Erythroblast (primary cell): Measurements from ENCODE around the gene KRT8.

ENCODE experiments used
- DNase-seq, 2 experiments: peaks; one replicate each; lab custom pipeline; 2025; lab: John Stamatoyannopoulos, UW
- GATA1 ChIP-seq: IDR thresholded peaks from 2 replicates; pipeline ENCODE4 v1.6.1; 2011; ENCODE audit warnings: low read depth, mild to moderate bottlenecking, control low read depth, low read length, moderate library complexity
- POLR2A ChIP-seq: IDR thresholded peaks from 2 replicates; pipeline ENCODE4 v1.6.1; 2011; ENCODE audit warnings: mild to moderate bottlenecking, low read length

The KRT8 gene

DNA sequence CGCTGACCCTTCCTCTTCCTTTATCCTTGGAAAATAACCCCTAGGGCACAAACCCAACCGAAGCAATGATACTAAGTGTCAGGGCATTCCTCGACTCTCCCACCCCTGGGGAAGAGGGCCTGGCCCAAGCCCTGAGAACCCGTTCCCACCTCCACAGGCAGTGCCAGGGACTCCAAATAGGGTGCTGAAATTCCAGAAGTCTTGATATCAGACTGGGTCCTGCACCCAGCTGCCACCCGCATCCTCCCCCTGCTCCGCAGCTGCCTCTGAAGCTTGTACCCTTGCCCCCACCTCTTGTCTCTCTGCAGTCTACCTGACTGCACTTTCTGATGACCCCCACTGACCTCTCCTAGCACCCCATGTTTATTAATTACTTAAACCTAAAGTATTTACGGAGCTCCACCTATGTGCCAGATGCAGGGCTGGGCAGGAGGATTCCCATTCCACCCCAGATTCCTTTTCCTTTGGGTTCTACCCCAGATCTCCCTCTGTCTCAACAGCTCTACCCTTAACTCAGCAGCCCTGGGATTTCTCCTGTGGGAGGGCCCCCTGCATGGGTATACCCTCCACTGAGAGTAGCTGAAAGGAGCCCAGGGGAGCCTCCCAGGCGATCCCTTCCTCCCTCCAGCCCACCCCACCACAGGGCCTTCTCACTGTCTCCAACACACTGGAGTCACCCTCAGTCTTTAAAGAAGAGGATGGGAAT, 40.0 kb upstream of the KRT8 start:
- TF ChIP-seq POLR2A, result no peak
- no peak for TF ChIP-seq GATA1
- DNase-seq, result no peak

DNA sequence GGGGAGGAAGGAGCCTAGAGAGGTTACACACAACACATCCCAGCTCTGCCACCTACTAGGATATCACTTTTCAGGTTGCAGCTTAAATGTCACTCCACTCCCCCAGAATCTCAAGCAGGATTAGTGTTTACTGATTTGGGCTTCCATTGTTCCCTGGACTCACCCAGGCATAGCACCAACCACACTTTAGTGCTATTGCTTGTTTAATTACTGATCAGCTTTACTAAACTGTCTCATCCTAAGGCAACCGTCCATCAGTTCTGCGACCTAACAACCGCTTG, 38.0 kb upstream of the KRT8 start:
- no peak for TF ChIP-seq GATA1
- no peak for TF ChIP-seq POLR2A
- no peak for DNase-seq

DNA sequence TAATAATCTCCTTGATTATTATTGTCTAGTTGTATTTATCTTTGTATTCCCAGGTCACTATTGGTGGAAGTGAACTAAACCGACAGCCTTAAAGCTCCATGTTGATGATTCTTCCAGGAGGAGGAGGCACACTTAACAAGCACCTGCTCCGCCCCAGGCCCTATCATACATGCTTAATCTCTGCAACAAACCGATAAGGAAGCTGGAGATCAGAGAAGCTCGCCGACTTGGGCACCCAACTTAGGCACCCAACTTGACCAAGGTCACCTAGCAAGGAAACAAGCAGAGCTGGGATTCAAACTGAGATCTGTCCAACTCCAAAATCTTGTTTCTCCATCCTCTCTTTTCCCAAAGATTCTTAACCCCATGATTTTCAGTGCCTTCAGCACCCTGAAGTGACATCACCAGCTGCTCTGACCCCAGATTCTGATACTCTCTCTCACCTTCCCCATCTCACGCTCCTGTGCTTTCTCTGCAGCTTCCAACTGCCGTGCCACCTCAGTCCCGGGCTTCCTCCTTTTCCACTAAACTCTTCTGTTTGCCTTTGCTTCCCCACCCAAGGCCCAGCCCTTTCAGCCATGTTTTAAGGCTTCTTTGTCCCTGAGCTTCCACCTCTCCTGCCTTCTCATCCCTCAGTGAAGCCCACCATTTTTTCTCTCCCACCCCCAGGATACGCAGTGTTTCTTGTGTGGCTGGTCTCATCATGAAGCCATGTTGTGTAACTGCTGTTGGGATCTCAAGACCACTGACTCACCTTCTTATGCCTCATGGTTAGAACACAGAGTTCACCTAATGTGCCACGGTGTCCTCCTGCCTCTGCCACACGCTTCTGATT, 37.4 kb upstream of the KRT8 start:
- DNase-seq, result no peak
- TF ChIP-seq GATA1 (no peak), POLR2A (no peak)

DNA sequence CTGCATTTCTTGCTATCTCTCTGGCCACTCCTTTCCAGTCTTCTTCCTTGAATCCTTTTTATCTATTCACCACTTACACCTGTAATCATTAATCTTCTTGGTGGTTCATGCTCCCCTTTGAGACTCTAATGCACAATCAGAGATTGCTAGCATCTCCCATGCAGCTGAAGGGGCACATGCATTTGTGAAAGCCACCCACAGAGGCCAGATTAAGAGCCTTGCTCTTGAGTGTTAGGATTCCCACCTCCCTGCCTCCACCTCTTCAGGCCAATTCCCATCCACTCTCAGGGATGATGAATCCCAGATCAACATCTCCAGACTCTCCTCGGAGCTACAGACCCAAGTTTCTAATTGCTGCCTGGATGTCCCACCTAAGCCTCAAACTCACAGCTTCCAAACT, 24.7 kb upstream of the KRT8 start:
- TF ChIP-seq GATA1 (no peak), POLR2A (no peak)
- DNase-seq, result no peak

DNA sequence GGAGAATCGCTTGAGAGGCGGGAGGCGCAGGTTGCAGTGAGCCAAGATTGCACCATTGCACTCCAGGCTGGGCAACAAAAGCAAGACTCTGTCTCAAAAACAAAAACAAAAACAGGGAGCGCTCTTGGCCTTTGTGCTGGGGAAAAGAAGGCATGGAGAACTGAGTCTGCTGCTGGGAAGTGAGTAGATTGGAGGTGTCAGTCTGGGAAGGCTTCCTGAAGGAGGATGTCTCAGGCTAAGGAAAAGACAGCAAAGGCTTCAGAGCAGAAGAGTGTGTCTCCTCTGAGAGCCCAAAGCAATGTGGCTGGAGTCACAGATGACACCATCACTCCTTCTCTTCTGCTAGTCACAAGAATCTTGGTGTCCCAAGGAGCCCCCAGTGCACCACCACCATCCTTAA, 23.1 kb upstream of the KRT8 start:
- no peak for DNase-seq
- TF ChIP-seq POLR2A, result no peak
- TF ChIP-seq GATA1, result no peak

DNA sequence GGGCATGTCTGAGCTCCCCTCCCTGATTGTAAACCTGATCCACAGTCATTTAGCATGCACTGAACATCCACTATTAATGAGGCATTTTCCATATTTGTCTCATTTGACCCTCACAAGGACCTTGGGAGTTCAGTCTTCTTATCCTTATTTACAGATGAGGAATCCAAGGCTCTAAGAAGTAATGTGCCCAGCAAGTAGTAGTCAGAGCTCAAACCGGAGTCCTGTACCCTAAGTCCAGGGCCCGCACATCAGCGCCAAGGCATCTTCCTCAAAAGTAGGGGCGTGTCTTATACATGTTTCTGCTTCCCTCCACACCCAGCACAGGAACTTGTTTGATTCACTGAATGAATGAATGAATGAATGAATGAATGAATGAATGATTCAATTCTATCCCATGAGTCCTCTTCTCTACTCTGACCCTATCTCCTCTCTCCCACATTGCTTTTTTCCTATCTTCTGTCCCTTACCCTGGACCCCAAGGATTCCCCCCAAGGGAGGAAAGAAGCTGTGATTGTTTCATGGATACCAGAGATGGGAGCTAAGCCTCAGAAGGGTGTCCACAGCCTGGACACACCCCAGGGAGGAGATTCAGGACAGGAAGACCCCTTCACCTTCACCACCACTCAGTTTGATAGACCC, 21.8 kb upstream of the KRT8 start:
- TF ChIP-seq GATA1 (no peak), POLR2A (no peak)
- DNase-seq, result no peak

DNA sequence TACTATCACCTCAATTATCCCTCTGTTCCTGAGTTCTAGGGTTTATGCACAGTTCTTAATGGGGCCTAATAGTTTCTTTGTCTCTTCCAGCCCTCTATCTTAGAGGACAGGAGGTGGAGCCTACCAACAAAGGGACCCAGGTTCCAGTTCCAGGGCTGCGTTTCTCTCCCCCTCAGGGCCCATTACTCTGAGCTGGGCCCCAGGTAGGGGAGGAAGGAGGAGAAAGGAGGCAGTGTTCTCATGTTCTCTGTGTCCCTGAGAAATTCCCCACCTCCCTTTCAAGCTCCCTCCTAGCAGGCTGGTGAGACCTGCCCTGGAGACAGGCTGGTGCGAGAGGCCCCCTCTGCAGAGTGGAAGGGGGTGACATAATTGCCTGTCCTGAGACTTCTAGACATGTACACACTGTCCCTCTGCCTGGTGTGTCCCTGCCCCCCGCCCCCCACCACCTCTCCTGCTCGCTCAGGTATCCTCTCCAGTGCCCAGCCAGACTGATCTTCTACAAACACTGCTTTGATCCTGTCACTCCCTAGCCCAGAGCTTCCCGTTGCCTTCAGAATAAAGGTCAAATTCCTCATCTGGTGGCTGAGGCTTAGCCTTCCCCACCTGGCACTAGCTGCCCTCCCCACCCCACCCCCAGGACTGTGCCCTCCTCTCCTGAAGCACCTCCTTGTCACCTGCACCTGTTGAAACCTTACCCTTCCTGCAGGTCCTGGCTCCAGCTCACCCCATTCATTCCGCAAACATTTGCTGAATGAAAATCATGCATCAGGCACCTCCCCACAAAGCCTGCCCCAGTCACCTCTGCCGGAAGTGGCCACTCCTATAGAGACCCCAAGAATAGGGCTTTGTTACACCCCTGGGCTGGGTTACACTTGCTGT, 21.1 kb upstream of the KRT8 start:
- no peak for DNase-seq
- TF ChIP-seq GATA1 (no peak), POLR2A (no peak)

DNA sequence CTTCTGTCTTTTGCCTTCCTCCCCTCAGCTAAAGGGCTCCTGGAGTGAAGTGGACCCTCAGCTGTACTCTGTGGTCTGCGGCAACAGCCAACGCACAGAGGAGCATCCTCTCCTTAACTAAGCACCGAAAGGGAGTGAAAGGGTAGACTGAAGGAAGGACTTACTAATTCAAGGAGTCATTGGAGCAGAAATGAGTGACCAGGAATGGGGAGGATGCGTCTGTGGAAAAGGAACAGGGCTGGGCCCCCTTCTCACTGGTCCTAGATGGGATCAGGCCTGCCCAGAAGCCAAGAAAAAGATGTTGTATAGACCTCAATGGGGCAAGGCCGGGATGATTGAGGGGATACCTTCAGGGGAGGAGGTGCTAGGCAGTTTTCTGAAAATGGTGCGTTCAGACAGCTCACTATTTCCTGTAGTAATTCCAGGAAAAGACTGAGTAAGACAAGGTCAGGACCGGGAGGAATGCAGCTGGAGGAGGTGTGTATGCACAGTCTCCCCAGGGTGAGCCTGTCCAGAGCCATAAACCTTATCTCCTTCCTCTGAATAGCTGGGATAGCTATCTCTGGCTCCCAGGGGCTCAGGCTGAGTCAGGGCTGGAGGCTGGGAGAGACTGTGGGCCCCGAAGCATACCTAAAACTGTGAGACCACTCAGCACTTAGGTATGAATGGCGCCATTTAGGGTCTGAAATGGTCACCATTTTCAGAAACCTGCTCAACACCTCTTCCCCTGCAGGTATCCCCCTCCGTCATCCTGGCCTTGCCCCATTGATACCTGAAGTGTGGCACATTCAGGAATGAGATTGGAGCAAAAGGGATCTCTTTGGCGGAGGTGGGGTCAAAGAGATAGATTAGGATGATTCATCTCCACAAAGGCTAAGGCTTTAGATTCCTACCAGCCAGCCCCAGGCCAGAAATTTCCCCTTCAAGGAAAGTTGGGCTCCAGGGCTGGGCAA, 20.2 kb upstream of the KRT8 start:
- no peak for DNase-seq
- TF ChIP-seq POLR2A (no peak), GATA1 (no peak)

DNA sequence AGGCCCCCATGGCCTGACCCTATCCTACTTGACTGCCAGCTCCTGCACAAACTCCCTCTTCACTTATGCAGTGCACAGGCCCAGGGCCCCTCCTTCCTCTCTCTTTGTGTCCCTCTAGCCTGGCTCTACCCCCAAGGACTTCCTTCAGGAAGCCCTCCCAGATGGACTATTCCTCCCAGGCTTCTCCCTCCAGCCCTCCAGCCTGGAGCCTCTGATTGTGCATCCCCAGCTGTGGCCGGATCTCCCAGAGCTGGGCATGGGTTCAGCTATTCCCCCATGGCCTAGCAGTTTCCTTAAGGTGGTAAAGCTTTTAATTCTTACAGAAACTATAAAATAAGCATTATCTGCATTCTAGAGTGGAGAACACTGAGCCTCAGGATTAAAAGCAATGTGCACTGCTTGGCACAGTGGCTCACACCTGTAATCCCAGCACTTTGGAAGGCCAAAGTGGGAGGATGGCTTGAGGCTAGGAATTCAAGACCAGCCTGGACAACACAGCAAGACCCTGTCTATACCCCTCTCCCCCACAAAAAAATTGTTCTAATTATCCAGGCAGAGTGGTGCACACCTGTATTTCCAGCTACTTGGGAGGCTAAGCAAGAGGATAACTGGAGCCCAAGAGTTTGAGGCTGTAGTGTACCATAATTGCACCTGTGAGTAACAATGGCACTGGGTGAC, 16.8 kb upstream of the KRT8 start:
- no peak for TF ChIP-seq POLR2A
- TF ChIP-seq GATA1, result no peak
- DNase-seq, result no peak

DNA sequence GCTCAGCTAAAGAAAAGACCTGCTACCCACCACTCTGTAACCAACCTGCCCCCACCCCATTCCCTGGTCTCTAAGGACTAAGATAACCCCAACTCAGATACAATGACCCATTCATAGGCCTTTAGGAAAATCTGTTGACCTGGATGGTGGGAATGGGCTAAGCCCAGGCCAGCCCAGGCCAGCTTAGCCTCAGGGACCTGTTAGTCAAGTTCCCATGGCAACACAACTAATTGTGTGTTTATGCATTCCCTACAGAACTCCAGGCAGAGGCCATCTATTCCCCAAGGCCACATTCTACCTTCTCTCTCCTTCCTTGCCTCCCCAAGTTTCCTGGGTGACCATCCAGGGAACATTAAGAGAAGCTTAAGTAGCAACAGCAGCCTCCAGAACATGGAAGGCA, 16.1 kb upstream of the KRT8 start:
- no peak for TF ChIP-seq POLR2A
- TF ChIP-seq GATA1, result no peak
- DNase-seq, result no peak

DNA sequence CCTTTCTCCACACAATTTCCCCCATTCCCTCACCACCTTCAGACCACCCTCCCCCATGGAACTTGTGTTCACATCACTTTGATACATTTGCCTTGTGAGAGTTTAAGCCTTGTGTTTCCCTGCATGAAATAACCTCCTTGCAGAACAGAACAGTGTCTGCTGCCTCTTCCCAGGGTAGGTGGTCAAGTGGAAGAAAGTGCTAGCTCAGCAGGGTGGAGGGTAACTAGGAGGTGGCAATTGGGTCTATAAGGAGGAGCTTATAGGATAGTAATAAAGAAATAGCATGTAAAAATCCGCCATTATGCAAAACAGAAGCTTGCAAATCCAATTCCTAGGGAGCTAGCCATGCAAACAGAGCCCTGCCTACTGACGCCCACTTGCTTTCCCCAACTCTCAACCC, 13.9 kb upstream of the KRT8 start:
- no peak for DNase-seq
- no peak for TF ChIP-seq GATA1
- no peak for TF ChIP-seq POLR2A

DNA sequence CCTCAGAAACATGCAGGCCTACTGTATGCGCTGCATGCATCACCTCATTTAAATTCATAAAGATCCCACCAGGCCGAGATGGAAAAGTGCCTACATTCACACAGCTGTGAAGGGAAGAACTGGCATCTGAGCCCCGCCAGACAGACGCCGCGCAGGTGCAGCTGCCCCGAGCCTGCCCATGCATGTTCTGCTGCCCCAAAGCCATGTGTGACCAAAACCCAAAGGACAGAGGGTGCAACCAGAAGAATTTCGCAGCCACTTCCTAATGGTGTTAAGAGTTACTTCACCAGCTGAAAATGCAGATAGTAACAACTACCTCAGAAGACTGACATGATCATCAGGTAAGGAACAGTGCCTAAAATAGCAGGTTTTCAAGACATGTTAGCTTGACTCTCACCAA, 13.5 kb upstream of the KRT8 start:
- no peak for TF ChIP-seq POLR2A
- no peak for TF ChIP-seq GATA1
- DNase-seq, result no peak
